HG03135 (cell line): ENCODE measurements around the gene ZFHX3.

Source experiments
- ATAC-seq: cut with Tn5 transposase; IDR thresholded peaks from one replicate; pipeline ENCODE4 v1.9.1; 2021; ENCODE audit warnings: mild to moderate bottlenecking, moderate library complexity; ENCODE audit not compliant: unreplicated experiment

The ZFHX3 gene

GRCh38 chr16:73068541-73069401 lies 20.8 kb upstream of the ZFHX3 start:
- ATAC-seq = no peak

- no peak for ATAC-seq
These were observed 20.0 kb upstream of the ZFHX3 start for GRCh38 chr16:73067671-73068540.

- no peak for ATAC-seq
These were observed 19.2 kb upstream of the ZFHX3 start for GRCh38 chr16:73066927-73067670.

GRCh38 chr16:73066331-73066926 lies 18.5 kb upstream of the ZFHX3 start:
- ATAC-seq = no peak

GRCh38 chr16:73065632-73066330 lies 17.9 kb upstream of the ZFHX3 start:
- no peak for ATAC-seq

GRCh38 chr16:73064994-73065545 lies 17.1 kb upstream of the ZFHX3 start:
- no peak for ATAC-seq

GRCh38 chr16:73064212-73064993 lies 16.5 kb upstream of the ZFHX3 start:
- no peak for ATAC-seq

- ATAC-seq = no peak
These were observed 15.9 kb upstream of the ZFHX3 start for GRCh38 chr16:73063854-73064211.

GRCh38 chr16:73062743-73063733 lies 15.1 kb upstream of the ZFHX3 start:
- no peak for ATAC-seq

- ATAC-seq = no peak
These were observed 14.2 kb upstream of the ZFHX3 start for GRCh38 chr16:73062001-73062616.

GRCh38 chr16:73060892-73061490 lies 13.1 kb upstream of the ZFHX3 start:
- no peak for ATAC-seq

- ATAC-seq = no peak
These were observed 12.1 kb upstream of the ZFHX3 start for GRCh38 chr16:73059779-73060615.

- peak; percentile 25 for ATAC-seq
These were observed 10.9 kb upstream of the ZFHX3 start for GRCh38 chr16:73058616-73059409.

- peak; percentile 73 for ATAC-seq
These were observed 10.3 kb upstream of the ZFHX3 start for GRCh38 chr16:73058221-73058615.
